Activated CD4-positive, alpha-beta T cell treated with anti-CD3 and anti-CD28 coated beads, Interleukin-2, amount 50 U/mL, for 24 hours (primary cell): Measurements from ENCODE around the gene ZBTB48.
A peak's percentile ranks its signal among the peaks of the same experiment; 100 is the strongest.
"Not testable (repeated sequence)": the region's sequence is repeated elsewhere in the genome, so short reads cannot be mapped to it uniquely, and the experiment has no call there.

Experiments
- DNase-seq, 2 donors: peaks; one replicate each; pipeline ENCODE4 v3.0.0-alpha.2; 2020; ENCODE audit warnings: low read depth in 1 of 2, low spot score in 1 of 2

Gene ZBTB48

GRCh38 chr1:6579374-6580118 is at the start of gene ZBTB48:
Gene ZBTB48 (plus strand): TSS chr1:6579994. CDS start chr1:6580610, 616 bp downstream.
- DNase-seq: peak; percentile 90 to 95

GRCh38 chr1:6530504-6531160 is 49.2 kb upstream of the ZBTB48 start:
- DNase-seq: no peak

- no peak for DNase-seq
Measured at GRCh38 chr1:6531996-6532395, 47.8 kb upstream of the ZBTB48 start.

- no peak for DNase-seq
Measured at GRCh38 chr1:6534248-6534822, 45.5 kb upstream of the ZBTB48 start.

- DNase-seq: no peak
Measured at GRCh38 chr1:6535214-6535613, 44.6 kb upstream of the ZBTB48 start.

GRCh38 chr1:6536291-6536690 is 43.5 kb upstream of the ZBTB48 start:
- no peak for DNase-seq

- DNase-seq: no peak
Measured at GRCh38 chr1:6538956-6539355, 40.8 kb upstream of the ZBTB48 start.

- DNase-seq: peak in 1 of 2 donors; percentile 9
Measured at GRCh38 chr1:6544831-6545230, 35.0 kb upstream of the ZBTB48 start.

GRCh38 chr1:6545276-6546112 is 34.3 kb upstream of the ZBTB48 start:
- DNase-seq: no peak

GRCh38 chr1:6546326-6546725 is 33.5 kb upstream of the ZBTB48 start:
- no peak for DNase-seq

GRCh38 chr1:6547301-6547700 is 32.5 kb upstream of the ZBTB48 start:
- DNase-seq: no peak

- peak; percentile 87 to 92 for DNase-seq
Measured at GRCh38 chr1:6554031-6554906, 25.5 kb upstream of the ZBTB48 start, which contains the start of gene NOL9. Gene NOL9 (minus strand): TSS chr1:6554513. CDS start chr1:6554502, 11 bp downstream.

- no peak for DNase-seq
Measured at GRCh38 chr1:6554907-6555778, 24.7 kb upstream of the ZBTB48 start, which contains the start of gene TAS1R1. Gene TAS1R1 (plus strand): TSS chr1:6555307. CDS start chr1:6555374, 67 bp downstream.

GRCh38 chr1:6557597-6557996 is 22.2 kb upstream of the ZBTB48 start:
- no peak for DNase-seq

- DNase-seq: not testable (repeated sequence)
Measured at GRCh38 chr1:6559161-6559560, 20.6 kb upstream of the ZBTB48 start.

- DNase-seq: no peak
Measured at GRCh38 chr1:6560267-6560666, 19.5 kb upstream of the ZBTB48 start.

GRCh38 chr1:6569033-6569432 is 10.8 kb upstream of the ZBTB48 start:
- no peak for DNase-seq

GRCh38 chr1:6570100-6570499 is 9.7 kb upstream of the ZBTB48 start:
- DNase-seq: no peak

- DNase-seq: no peak
Measured at GRCh38 chr1:6570987-6571386, 8.8 kb upstream of the ZBTB48 start.
